NCI-H526 treated with DMSO at 0.1 percent for 48 hours (cell line): Measurements from ENCODE around the gene FAM171A1.
"Not testable (repeated sequence)": the region's sequence is repeated elsewhere in the genome, so short reads cannot be mapped to it uniquely, and the experiment has no call there.

Source experiments
- DNase-seq: peaks from one replicate; lab custom pipeline; 2025; lab: John Stamatoyannopoulos, UW

FAM171A1 gene

DNA sequence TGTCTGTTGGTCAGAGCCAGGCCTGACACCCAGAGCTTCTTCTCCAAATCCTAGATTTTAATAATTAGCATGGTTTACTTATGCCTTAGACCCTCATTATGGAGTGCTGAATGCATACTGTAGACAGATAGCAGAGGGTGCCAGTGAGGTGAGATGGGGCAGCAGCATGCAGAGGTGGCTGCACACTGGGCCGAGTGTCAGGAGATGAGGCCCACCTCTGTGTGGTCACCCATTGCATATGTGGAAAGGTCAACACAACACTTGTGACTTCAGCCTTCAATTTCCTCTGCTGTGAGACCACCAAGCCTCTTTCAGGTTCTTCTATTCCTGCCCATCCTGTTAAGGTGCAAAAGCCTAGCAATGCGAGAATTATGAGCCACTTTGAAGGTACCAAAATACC, 162.9 kb downstream of the FAM171A1 start:
- DNase-seq = no peak

DNA sequence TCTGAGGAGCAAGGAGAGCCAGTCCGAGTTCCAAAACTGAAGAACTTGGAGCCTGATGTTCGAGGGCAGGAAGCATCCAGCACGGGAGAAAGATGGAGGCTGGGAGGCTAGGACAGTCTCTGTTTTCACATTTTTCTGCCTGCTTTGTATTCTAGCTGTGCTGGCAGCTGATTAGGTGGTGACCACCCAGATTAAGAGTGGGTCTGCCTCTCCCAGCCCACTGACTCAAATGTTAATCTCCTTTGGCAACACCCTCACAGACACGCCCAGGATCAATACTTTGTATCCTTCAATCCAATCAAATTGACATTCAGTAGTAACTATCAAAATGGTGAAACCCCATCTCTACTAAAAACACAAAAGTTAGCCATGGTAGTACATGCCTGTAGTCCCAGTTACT, 163.7 kb downstream of the FAM171A1 start:
- DNase-seq = not testable (repeated sequence)

DNA sequence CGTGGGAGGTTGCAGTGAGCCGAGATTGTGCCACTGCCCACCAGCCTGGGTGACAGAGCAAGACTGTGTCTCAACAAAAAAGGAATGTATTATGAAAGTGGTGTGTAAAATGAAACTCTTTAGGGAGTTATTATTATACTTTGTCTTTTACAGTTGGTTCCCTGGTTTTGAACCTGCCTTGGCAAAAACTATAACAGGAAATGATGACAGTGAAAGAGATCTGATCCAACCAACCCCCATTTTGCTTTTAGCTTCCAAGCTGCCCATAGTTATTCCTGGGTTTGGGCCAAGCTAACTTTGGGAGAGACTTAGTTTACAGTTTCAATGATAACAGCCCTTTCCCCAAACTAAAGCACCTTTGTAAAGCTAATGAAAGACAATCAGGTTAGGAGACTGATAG, 168.4 kb downstream of the FAM171A1 start:
- DNase-seq = no peak

DNA sequence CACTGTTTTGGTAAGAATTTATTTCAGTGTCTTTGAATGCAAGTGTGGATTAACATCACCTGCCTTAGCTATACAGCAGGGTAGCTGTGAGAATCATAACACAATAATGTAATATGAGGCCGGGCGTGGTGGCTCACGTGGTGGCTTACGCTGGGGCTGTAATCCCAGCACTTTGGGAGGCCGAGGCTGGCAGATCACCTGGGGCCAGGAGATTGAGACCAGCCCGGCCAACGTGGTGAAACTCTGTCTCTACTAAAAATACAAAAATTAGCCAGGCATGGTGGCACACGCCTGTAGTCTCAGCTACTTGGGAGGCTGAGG, 168.8 kb downstream of the FAM171A1 start:
- DNase-seq = not testable (repeated sequence)

DNA sequence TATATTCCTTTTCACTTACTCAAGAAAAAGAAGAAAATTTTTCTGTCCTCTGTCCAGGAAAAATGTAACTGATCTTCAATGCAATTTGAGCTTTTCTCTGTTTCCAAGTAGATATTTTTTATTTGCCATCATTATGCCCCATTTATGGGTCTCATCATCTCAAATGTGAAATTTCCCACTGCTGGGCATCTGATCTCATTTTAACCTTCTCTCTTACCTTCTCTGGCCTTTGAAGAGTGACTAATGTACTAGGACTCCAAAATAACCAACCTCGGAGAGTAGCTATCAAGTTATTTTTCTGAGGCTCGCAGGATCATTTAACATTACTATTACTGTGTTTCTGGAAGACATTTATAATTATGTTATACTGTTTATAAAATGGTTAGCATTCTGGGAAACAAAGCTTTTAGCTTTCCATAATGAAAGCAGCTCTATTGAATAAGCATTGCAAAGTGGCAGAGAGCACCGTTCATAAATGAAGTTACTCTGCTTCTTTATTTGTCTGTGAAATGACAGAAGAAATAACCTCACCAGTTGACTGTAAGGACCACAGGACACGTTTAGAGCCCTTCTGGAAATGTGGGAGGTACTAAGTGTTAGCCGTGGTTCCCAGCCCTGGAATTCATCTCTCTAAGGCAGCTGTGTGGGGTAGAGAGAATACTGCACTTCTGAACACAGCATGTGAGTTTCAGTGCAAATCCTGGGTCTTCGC, 169.3 kb downstream of the FAM171A1 start:
- no peak for DNase-seq

DNA sequence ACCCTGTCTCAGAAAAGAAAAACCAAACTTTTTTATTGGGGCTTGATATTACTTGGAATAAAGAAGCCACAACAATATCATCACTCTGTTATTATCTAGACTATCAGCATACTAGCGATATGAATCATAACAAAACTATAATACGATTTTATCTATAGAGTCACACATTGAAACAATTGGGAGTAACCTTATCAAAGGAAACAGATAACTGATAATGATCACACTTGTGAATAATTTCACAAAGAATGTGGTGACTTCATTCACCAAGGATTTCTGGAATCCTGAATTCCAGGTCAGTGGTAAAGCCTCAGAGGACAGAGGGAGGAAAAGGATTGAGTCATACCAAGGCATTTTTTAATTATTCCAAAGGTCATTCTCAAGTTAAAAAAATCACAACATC, 170.5 kb downstream of the FAM171A1 start:
- DNase-seq = no peak

DNA sequence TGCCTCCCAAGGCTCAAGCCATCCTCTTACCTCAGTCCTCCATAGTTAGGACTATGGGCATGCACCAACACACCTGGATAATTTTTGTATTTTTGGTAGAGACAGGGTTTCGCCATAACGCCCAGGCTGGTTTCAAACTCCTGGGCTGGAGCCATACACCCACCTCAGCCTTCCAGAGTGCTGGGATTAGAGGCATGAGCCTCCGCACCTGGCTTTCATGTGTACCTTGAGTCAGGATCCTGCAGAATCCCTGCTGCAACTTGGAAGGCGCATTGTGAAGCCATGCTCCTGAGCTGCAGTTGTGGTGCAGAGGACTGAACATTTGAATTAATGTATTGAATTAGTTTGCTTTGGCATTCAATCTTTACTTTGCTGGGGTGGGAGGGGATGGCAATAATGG, 173.2 kb downstream of the FAM171A1 start:
- no peak for DNase-seq

DNA sequence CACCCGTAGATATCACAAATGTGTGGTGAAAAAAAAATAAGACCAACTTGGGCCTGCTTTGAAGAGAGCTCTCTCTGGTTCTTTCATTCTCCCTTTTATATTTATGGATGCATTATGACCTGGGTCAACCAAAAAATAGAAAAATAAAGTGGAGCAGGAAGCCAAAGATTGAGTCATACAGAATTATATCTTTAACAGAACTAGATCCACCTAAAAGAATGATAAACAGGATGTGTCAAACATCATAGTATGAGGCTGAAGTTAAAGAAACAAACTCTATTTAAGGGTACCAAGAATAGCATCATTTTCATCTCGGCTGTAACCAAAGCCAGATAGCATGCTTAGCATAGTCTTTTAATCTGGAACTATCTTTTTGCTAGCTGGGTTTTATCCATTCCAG, 173.8 kb downstream of the FAM171A1 start:
- DNase-seq = no peak

DNA sequence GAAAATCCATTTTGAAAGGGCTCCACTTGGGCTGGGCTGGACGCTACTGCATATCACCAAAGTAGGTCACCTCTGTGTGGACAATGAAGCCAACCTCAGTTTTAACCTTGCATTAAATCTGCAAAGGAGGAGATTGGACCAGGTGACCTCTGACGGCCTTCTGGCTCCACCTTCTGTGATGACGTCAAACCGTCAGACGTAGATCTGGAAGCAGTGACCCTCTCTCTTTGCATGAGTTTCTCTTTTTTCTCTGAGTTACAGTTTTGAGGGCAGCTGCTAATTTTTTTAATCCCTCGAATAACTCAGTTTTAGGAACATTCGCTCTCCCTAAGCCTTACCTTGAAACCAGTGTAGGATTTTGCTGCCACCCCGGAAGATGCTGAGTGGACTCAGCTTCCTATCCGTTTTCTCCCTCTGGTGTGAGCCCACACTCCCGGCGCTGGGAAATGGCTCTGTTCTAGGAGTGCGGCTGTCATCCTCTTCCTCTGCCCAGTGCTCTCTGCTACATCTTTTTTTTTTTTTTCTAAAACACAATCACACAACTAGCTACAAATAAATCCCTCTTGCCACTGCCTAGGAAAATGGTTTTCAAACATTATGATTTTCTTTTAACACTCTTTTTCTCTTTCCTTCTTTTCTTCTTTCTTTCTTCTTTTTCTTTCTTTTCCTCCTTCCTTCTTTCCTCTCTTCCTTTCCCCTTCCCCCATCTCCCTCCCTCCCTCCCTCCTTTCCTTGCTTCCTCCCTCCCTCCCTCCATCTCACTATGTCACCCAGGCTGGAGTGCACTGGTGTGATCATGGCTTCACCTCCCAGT, 174.9 kb downstream of the FAM171A1 start:
- no peak for DNase-seq

DNA sequence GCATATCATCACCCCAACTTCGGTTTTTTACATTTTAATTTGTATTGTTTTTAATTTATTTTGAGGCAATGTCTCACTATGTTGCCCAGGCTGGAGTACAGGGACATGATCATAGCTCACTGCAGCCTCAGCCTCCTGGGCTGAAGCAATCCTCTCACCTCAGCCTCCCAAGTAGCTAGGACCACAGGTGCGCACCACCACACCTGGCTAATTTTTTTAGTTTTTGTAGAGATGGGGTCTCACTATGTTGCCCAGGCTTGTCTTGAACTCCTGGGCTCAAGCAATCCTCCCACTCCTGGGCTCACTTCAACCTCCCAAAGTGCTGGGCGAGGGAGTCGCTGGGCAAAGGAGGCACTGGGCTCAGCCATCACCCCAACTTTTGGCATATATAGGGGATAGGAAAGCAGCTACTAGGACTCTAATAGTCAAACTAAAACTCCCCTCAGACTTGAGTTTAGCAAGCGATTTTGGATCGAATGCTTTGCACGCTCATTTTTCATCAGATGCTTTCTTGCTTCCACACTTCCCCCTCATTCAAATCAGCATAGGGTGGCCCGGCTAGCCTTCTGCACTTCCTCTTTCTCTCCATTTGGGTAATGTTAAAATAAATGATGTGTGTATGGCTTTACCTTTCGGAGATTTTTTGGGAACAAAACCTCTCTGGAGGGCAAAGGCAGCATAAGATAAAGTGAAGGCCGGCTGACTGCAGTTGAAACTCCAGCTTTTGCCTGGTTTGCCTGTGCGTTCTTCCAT, 181.8 kb downstream of the FAM171A1 start:
- no peak for DNase-seq

DNA sequence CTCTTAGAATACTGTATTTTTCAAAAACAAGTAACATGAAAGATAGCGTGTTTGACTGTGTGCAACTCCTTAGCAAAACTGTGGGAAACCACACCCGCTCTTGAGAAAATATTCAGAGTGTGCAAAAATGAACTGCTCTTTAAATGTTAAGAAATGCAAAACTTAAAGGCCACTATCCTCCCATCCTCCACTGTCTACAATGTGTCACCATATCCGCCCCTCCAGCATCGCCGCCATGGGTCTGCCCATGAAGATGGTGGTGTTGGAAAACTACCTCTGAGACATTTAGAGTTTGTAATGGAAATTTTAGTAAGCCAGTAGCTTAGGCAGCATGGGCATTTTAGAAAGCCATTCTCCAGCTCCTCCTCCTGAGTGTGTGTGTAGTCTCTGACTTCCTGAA, 182.5 kb downstream of the FAM171A1 start:
- no peak for DNase-seq

DNA sequence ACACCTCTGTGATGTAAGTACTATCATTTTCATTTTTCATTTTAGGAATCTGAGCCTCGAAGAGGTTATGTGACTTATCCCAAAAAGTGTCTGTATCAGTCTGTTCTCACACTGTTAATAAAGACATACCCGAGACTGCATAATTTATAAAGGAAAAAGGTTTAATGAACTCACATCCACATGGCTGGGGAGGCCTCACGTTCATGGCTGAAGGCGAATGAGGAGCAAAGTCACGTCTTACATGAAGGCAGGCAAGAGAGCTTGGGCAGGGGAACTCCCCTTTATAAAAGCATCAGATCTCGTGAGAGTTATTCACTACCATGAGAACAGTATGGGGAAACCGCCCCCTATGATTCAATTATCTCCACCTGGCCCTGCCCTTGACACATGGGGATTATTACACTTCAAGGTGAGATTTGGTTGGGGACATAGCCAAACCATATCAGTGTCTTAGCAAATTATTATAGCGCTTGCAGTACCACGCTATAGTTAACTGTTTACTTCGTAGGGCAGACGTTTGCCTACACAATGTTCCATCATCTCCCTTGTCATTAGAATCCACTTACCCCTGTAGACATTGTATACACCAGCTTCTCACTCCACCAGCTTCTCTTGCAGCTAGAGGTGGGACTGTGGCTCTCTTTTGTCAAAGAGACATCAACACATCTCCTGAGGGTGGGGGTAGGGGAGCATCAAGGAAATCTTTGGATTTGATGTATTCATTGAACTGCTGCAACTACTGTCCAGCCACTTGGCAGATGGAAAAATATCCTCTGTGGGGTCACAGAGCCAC, 187.2 kb downstream of the FAM171A1 start:
- DNase-seq = no peak

DNA sequence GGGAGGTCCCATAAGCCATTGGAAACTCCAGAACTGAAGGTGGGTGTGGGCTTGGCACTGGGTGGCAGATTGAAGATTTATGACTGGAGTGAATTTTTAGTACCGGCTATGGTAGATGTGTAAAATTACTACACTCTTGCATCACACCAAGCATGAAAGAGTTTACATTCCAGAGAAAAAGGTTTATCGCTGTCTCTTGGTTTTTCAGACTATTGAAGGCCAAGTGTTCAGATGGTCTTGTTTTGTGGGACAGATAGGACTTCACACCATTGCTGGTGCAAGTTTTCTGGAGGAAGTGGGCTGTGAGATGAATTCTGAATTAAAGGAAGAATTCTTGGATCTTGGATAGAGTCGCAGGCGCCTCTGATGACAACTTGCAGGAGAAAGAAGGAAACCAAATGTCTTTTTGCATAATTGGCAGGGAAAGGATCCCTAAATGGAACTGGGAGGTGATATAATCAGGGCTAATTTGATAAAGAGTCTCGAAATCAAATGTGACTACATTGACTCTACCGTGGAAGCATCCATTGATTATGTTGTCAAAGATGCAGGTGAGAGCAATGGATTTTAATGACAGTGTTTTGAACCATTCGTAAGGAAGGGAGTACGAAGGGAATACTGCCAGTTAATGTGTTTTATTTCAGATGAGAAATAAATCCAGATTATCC, 188.4 kb downstream of the FAM171A1 start:
- DNase-seq = no peak

DNA sequence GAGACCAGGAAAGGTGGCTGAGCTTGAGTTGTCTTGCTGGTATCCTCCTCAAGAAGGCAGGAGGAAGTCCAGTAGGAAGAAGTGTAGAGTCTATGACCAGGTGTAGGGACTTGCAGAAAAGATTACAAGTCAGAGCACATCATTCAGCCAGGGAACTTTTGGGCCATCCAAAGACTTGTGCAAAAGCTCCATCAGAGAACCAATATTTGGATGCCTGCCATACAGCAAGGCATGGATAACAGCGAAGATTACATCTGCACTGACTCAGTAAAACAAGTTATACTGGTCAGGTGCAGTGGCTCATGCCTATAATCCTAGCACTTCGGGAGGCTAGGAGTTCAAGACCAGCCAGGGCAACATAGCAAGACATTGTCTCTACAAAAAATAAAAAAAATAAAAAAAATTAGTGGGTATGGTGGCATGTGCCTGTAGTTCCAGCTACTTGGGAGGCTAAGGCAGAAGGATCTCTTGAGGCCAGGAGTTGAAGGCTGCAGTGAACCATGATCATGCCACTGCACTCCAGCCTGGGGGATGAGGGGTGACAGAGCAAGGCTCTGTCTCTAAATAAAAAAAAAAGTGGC, 189.4 kb downstream of the FAM171A1 start:
- DNase-seq = no peak

DNA sequence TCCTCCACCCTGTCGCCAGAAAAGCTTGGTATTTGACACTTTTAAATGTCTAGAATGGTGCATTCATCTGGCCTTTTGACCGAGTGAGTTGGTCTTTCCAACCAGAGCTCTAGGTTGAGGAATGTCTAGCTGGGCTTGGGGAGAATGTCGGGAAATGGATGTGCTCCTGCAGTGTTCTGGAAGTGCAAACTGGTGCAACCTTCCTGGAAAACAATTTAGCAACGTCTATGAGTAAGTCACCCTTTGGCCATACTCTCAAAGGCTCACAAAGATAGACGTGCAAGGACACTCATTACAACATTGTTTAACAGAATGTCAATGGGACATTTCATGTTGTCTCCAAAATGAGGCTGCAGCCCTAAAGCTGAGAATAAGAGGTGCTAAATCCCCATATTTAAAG, 190.4 kb downstream of the FAM171A1 start:
- DNase-seq = no peak

DNA sequence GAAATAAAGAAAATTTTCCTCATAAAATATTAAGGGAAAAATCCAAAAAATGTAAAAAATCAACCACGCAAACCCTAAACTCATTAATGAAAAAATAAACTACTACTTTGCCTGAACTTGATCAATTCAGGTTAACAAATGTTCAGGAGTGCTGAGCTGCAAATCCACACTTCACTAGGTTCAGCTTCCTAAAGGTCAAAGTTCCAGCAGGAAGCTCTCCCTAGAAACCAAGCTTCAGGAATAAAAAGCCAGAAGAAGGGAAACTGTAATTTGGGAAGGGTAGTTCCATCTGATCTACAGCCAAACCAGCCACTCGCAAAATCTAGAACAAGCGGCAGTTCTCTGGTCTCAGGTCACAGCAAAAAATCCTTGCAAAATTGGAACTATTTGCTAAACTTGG, 194.8 kb downstream of the FAM171A1 start:
- no peak for DNase-seq

DNA sequence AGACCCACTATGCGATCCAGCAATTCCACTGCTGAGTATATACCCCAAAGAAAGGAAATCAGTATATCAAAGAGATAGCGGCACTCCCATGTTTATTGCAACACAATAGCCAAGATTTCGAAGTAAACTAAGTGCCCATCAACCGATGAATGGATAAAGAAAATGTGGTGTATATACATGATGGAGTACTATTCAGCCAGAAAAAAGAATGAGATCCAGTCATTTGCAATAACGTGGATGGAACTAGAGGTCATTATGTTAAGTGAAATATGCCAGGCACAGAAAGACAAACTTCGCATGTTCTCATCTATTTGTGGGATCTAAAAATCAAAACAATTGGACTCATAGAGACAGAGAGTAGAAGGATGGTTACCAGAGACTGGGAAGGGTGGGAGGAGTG, 195.5 kb downstream of the FAM171A1 start:
- DNase-seq = no peak

DNA sequence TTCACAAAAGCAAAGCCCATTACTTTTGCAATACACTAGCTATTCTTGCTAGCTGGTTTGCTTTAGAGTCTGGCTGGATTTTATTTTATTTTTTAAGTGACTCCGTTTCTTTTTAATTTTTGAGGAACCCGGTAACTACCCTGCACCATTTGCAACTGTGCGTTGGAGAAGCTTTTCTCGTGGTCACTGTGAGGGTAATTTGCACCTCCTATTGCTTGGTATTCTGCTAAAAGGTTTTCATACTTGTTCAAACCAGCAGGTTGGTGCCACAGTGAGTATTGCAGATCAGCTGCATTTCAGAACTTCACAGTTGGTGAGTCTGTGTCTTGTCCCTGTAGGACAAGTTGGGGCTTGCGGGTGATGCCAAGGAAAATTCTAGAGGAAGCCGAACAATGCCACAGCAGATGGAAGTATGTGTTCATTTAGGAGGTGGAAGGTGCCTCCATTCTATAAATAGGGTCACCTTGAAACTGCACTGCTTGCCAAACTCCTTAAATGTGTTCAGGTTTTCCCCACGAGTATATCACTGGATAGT, 198.7 kb downstream of the FAM171A1 start:
- no peak for DNase-seq

DNA sequence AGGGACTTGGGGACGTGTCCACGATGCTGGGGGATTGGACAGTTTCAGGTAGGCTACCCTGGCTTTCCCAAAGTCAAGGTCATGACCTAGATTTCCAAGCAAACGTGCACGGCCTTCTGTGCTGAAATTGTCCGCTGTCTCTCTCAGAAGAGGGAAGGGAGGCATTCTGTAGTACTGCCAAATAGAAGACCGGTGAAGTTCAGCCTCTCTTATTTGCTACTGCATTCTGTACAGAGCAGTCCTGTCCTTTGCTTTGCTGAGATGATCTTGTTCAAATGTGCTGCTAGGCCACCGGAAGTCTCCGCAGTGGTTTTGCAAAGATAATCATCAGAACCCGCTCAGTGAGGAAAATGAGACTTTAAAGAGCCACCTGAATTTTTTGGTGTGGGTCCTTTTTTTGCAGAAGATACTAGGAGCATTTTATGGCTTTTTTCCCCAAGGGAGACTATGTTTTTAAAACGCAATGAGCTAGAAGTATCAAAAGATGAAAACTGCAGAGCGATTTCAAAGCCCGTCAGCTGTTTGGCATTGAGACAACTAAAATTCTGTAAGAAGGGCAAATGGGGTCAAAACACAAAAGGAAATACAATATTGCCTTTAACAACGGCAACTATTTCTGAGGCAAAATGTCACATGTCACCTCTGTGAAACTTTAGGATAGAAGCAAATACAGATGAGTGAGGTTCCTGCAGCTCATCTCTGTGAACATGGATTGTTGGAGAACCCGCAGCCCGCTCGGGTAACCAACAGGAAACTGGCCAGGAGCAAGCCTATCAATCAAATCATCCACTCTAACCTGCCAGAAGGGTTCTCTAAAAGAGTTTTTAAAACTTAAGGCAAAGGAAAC, 201.3 kb downstream of the FAM171A1 start:
- no peak for DNase-seq
